ENCODE data around the gene MAPK1.

DNA sequence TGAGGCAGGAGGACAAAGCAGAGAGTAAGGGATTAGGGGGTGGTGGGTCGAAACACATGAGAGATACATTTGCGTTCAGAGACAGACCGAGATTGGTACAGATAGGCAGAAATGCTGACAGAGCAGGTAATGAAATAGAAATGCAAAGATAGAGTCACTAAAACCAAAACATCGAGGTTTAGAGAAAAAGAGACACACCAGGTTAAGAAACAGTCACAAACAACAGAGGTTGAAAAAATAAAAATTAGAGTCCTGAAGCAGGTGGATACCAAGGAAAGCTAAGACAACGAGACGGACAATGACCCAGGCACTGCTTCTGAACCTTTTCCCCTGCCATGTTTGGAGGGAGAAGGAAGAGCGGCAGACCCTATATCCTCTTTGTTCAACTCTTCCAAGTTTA lies 1.2 kb upstream of the MAPK1 start:
- TF ChIP-seq ARNTL (CRISPR knock-in tag; IDR thresholded peaks at IDR 0.05; ENCODE audit: borderline replicate concordance, low read depth) (no peak), ZNF8 (CRISPR knock-in tag; IDR thresholded peaks at IDR 0.05) (no peak), CSDC2 (CRISPR knock-in tag; IDR thresholded peaks at IDR 0.05) (no peak), GLIS3 (CRISPR knock-in tag; IDR thresholded peaks at IDR 0.05) (no peak), BACH2 (CRISPR knock-in tag; IDR thresholded peaks at IDR 0.05; ENCODE audit: borderline replicate concordance) (no peak), ISL1 (CRISPR knock-in tag; IDR thresholded peaks at IDR 0.05) (no peak), ZFP30 (CRISPR knock-in tag; IDR thresholded peaks at IDR 0.05) (no peak), RARB (CRISPR knock-in tag; IDR thresholded peaks at IDR 0.05) (no peak), ZNF70 (CRISPR knock-in tag; IDR thresholded peaks at IDR 0.05) (no peak), PPARA (CRISPR knock-in tag; IDR thresholded peaks at IDR 0.05; ENCODE audit: borderline replicate concordance) (no peak), TOX (CRISPR knock-in tag; IDR thresholded peaks at IDR 0.05; ENCODE audit: borderline replicate concordance) (no peak)
- TF ChIP-seq, protein P1, sequence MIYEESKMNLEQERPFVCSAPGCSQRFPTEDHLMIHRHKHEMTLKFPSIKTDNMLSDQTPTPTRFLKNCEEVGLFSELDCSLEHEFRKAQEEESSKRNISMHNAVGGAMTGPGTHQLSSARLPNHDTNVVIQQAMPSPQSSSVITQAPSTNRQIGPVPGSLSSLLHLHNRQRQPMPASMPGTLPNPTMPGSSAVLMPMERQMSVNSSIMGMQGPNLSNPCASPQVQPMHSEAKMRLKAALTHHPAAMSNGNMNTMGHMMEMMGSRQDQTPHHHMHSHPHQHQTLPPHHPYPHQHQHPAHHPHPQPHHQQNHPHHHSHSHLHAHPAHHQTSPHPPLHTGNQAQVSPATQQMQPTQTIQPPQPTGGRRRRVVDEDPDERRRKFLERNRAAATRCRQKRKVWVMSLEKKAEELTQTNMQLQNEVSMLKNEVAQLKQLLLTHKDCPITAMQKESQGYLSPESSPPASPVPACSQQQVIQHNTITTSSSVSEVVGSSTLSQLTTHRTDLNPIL (CRISPR knock-in tag; IDR thresholded peaks at IDR 0.05; ENCODE audit: low read depth) = no peak
- TF ChIP-seq, protein P2, sequence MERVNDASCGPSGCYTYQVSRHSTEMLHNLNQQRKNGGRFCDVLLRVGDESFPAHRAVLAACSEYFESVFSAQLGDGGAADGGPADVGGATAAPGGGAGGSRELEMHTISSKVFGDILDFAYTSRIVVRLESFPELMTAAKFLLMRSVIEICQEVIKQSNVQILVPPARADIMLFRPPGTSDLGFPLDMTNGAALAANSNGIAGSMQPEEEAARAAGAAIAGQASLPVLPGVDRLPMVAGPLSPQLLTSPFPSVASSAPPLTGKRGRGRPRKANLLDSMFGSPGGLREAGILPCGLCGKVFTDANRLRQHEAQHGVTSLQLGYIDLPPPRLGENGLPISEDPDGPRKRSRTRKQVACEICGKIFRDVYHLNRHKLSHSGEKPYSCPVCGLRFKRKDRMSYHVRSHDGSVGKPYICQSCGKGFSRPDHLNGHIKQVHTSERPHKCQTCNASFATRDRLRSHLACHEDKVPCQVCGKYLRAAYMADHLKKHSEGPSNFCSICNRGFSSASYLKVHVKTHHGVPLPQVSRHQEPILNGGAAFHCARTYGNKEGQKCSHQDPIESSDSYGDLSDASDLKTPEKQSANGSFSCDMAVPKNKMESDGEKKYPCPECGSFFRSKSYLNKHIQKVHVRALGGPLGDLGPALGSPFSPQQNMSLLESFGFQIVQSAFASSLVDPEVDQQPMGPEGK (CRISPR knock-in tag; IDR thresholded peaks at IDR 0.05; ENCODE audit: borderline replicate concordance) = no peak

Data from SK-N-SH treated with all-trans-retinoic acid at 6 μM for 48 hours (cell line).